Endothelial cell of umbilical vein (primary cell): ENCODE measurements around the gene MAMDC2. TPM values are rescaled to one million over a fixed set of nuclear protein-coding genes. Genes with fewer than 3 reads are reported as not detected.

Experiments used
- BruUV-seq: library from RNA; stranded (reverse); fragments of 400-500 nt; replicated peaks from 2 replicates; lab custom pipeline; 2021; lab: Mats Ljungman, UMichigan
- CTCF ChIA-PET: fragments of 300-600, 350-600 bp; sonication (Branson Sonifier 250); formaldehyde crosslinking; loops from one replicate; lab custom pipeline; 2021; ENCODE audit warnings: antibody characterized with exemption, inconsistent platforms; lab: Charles Lee
- POLR2A ChIA-PET: fragments of 300-600, 350-600 bp; sonication (Branson Sonifier 250); formaldehyde crosslinking; loops from one replicate; lab custom pipeline; 2021; ENCODE audit warnings: antibody characterized with exemption, inconsistent platforms; lab: Charles Lee
- DNase-seq: peaks from one replicate; pipeline ENCODE4 v3.0.0-alpha.2; 2011; ENCODE audit warnings: low read depth, low spot score
- FAIRE-seq: peaks from 2 replicates; lab custom pipeline; 2011; peaks lifted over from hg19 to GRCh38; lab: Jason Lieb, UNC
- H2AFZ ChIP-seq: 2 replicates; pipeline ENCODE4 v1.6.0; 2012; ENCODE audit warnings: low read depth, low read length, control low read depth, inconsistent platforms
- H3K27ac ChIP-seq: 2 replicates; pipeline ENCODE4 v1.5.1; 2011; ENCODE audit warnings: low read depth, mild to moderate bottlenecking, control low read depth, low read length, moderate library complexity; ENCODE audit not compliant: insufficient read depth
- H3K27me3 ChIP-seq, 2 experiments: 2 replicates each; pipeline versions ENCODE4 v1.6.0 to v1.6.1; 2011; ENCODE audit warnings: low read length in 2 of 2, mixed read lengths in 1 of 2; ENCODE audit not compliant: control insufficient read depth in 2 of 2, insufficient read depth in 2 of 2
- H3K36me3 ChIP-seq, 2 experiments: 2 replicates in 1 of 2; 3 replicates in 1 of 2; pipeline ENCODE4 v1.5.1; 2011; ENCODE audit warnings: low read length in 2 of 2, mild to moderate bottlenecking in 1 of 2, moderate library complexity in 1 of 2; ENCODE audit not compliant: control insufficient read depth in 2 of 2, insufficient read depth in 2 of 2; ENCODE audit errors: extremely low read depth in 1 of 2
- H3K4me1 ChIP-seq: 3 replicates; pipeline ENCODE4 v1.5.1; 2011; ENCODE audit warnings: mild to moderate bottlenecking, low read length; ENCODE audit not compliant: control insufficient read depth, insufficient read depth; ENCODE audit errors: extremely low read depth
- H3K4me2 ChIP-seq: 2 replicates; pipeline ENCODE4 v1.6.1; 2011; ENCODE audit warnings: low read length, control low read depth, mixed read lengths; ENCODE audit not compliant: insufficient read depth
- H3K4me3 ChIP-seq, 3 experiments: fragments of 200-600 bp in 1 of 3; sonication (generic), shearing (Covaris generic) in 1 of 3; replicated peaks in 1 of 3; 2 replicates each; pipeline ENCODE4 v1.5.1; 2011 to 2016; ENCODE audit warnings: control low read depth in 3 of 3, low read length in 3 of 3, mild to moderate bottlenecking in 2 of 3, inconsistent platforms in 1 of 3, low read depth in 1 of 3, moderate library complexity in 1 of 3; ENCODE audit not compliant: insufficient read depth in 1 of 3
- H3K79me2 ChIP-seq: 2 replicates; pipeline ENCODE4 v1.6.0; 2012; ENCODE audit warnings: low read length, inconsistent platforms; ENCODE audit not compliant: control insufficient read depth, insufficient read depth
- H3K9ac ChIP-seq: replicated peaks from 2 replicates; pipeline ENCODE3; 2011; ENCODE audit warnings: low read length, control low read depth; ENCODE audit not compliant: insufficient read depth; ENCODE audit errors: extremely low read depth
- H3K9me1 ChIP-seq: replicated peaks from 3 replicates; pipeline ENCODE4 v1.6.0; 2011; ENCODE audit warnings: mild to moderate bottlenecking, low read length; ENCODE audit not compliant: control insufficient read depth, insufficient read depth; ENCODE audit errors: extremely low read depth
- H3K9me3 ChIP-seq: replicated peaks from 2 replicates; pipeline ENCODE4 v1.5.1; 2012; ENCODE audit warnings: low read length, inconsistent platforms; ENCODE audit not compliant: control insufficient read depth, insufficient read depth
- H4K20me1 ChIP-seq: replicated peaks from 2 replicates; pipeline ENCODE3; 2011; ENCODE audit warnings: mild to moderate bottlenecking, low read length; ENCODE audit not compliant: control insufficient read depth, insufficient read depth; ENCODE audit errors: extremely low read depth
- CTCF ChIP-seq, 2 donors: IDR thresholded peaks; 1 replicate in 1 of 2; 2 replicates in 1 of 2; pipeline ENCODE4 v1.5.1; 2011; ENCODE audit warnings: low read length in 2 of 2, mild to moderate bottlenecking in 2 of 2, moderate library complexity in 2 of 2, control low read depth in 1 of 2, inconsistent platforms in 1 of 2, low read depth in 1 of 2; ENCODE audit not compliant: insufficient read depth in 1 of 2; ENCODE audit errors: extremely low read depth in 1 of 2
- EZH2 ChIP-seq: IDR thresholded peaks from 2 replicates; pipeline ENCODE4 v1.6.1; 2012; ENCODE audit warnings: borderline replicate concordance, low read depth, mild to moderate bottlenecking, moderate library complexity, low read length, inconsistent platforms; ENCODE audit not compliant: severe bottlenecking
- FOS ChIP-seq: IDR thresholded peaks from 2 replicates; pipeline ENCODE4 v1.6.1; 2011; ENCODE audit warnings: mild to moderate bottlenecking, low read length, moderate library complexity, borderline replicate concordance; ENCODE audit not compliant: insufficient read depth
- GATA2 ChIP-seq: IDR thresholded peaks from 2 replicates; pipeline ENCODE4 v1.7.0; 2011; ENCODE audit warnings: low read depth, mild to moderate bottlenecking, moderate library complexity, mixed read lengths, low read length; ENCODE audit not compliant: insufficient read length, insufficient read depth
- JUN ChIP-seq: IDR thresholded peaks from 2 replicates; pipeline ENCODE4 v1.6.1; 2011; ENCODE audit warnings: borderline replicate concordance, low read depth; ENCODE audit not compliant: insufficient read length, insufficient read depth
- MYC ChIP-seq: IDR thresholded peaks from one replicate; pipeline ENCODE4 v1.6.1; 2011; ENCODE audit warnings: mild to moderate bottlenecking, low read depth, low read length
- POLR2A ChIP-seq: IDR thresholded peaks from 2 replicates; pipeline ENCODE4 v1.6.1; 2012; ENCODE audit warnings: low read depth, mild to moderate bottlenecking, control low read depth, low read length
- POLR2AphosphoS5 ChIP-seq: IDR thresholded peaks from 2 replicates; pipeline ENCODE4 v1.6.1; 2012; ENCODE audit warnings: low read depth, mild to moderate bottlenecking, control low read depth, low read length, moderate library complexity; ENCODE audit not compliant: insufficient read depth
- dilution Hi-C: fragments of 300-500 bp; cut with MboI; formaldehyde crosslinking; loops from one replicate; pipeline ENCODE4 v1.15.0; 2019; ENCODE audit warnings: low sequenced_read_pairs; ENCODE audit not compliant: extremely low pct_ligation_motif_present
- intact Hi-C: fragments of 100-400 bp; cut with micrococcal nuclease; formaldehyde crosslinking; loops from one replicate; pipeline ENCODE4 v1.10.0; 2022
- polyA plus RNA-seq, 4 experiments: library from polyadenylated mRNA; depleted of rRNA in 3 of 4; stranded (reverse) in 3 of 4; unstranded in 1 of 4; fragments of >200 nt; gene quantifications; 2 replicates each; pipeline versions ENCODE4 v1.2.1 to v1.2.3, GENCODE V29; 2011 to 2012; ENCODE audit warnings: missing spikeins in 1 of 4
- total RNA-seq: library from RNA; stranded (reverse); gene quantifications from 2 replicates; pipeline ENCODE4 v1.2.3, GENCODE V29; 2021
- TF ChIP-seq, protein P1 (sequence below): IDR thresholded peaks from 2 replicates; pipeline ENCODE4 v1.6.1; 2011; ENCODE audit not compliant: insufficient read depth, insufficient read length

The MAMDC2 gene
- total and polyA plus RNA-seq, 2 donors (not counting 3 experiments of a cell fraction or from before 2014, with no cell fraction given) = 0.60 to 1.1 TPM

- Histone ChIP-seq H3K79me2 (no peaks in the 10 kb centered on the region), H4K20me1 (no peaks in the 10 kb centered on the region), H3K36me3 (no peaks in the 10 kb centered on the region), H3K4me3 (no peak overlapping the region), H3K9ac (no peak overlapping the region), H3K9me1 (no peaks in the 10 kb centered on the region), H3K27ac (no peak overlapping the region), H3K9me3 (no peaks in the 10 kb centered on the region), H3K4me2 (no peak overlapping the region), H3K27me3 (no peaks in the 10 kb centered on the region), H2AFZ (no peak overlapping the region), H3K4me1 (no peaks in the 10 kb centered on the region)
- FAIRE-seq = no peak
- dilution Hi-C loops = no loop called here
- ChIA-PET POLR2A (no interaction called here), CTCF (interaction anchor here (1.5 kb wide), 1 partner anchor 16 kb away, joined by 4 read pairs; no protein-coding TSS in a partner anchor)
- DNase-seq = no peak
- TF ChIP-seq EZH2 = no peak
- TF ChIP-seq POLR2A = no peak
- TF ChIP-seq FOS = no peak
- TF ChIP-seq GATA2 = no peak
- TF ChIP-seq, protein P1, sequence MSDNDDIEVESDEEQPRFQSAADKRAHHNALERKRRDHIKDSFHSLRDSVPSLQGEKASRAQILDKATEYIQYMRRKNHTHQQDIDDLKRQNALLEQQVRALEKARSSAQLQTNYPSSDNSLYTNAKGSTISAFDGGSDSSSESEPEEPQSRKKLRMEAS = no peak
- TF ChIP-seq CTCF (IDR thresholded peaks at IDR 0.05; ENCODE audit: extremely low read depth in 1 of 2, insufficient read depth in 1 of 2, low read depth in 1 of 2, low read length in 2 of 2) = no peak
- TF ChIP-seq MYC = no peak
- TF ChIP-seq POLR2AphosphoS5 = no peak
- TF ChIP-seq JUN = no peak
- BruUV-seq = no TSS peak
- intact Hi-C loops = no loop called here
Measured at GRCh38 chr9:70165006-70165602, 121.5 kb downstream of the MAMDC2 start.
